Suprapubic skin (tissue), 3 donors: ENCODE results near the gene CPEB4.

Experiments used
- CTCF ChIP-seq, 2 donors: fragments of 200-600 bp in 1 of 2; fragments of 450-650 bp in 1 of 2; sonication (generic) in 1 of 2; IDR thresholded peaks; one replicate each; pipeline ENCODE4 v1.5.1; 2016 to 2019; ENCODE audit warnings: antibody characterized with exemption in 2 of 2, mild to moderate bottlenecking in 1 of 2, moderate library complexity in 1 of 2
- EP300 ChIP-seq: sonication (generic); formaldehyde crosslinking; IDR thresholded peaks from one replicate; pipeline ENCODE4 v1.6.1; 2017; ENCODE audit warnings: antibody characterized with exemption
- POLR2A ChIP-seq, 2 donors: fragments of 450-650 bp; IDR thresholded peaks; one replicate each; pipeline ENCODE4 v1.6.1; 2017; ENCODE audit warnings: antibody characterized with exemption in 2 of 2, mild to moderate bottlenecking in 2 of 2, moderate library complexity in 2 of 2

- TF ChIP-seq EP300, result no peak
- no peak for TF ChIP-seq POLR2A (IDR thresholded peaks at IDR 0.05)
- no peak for TF ChIP-seq CTCF (IDR thresholded peaks at IDR 0.05)
Observed at GRCh38 chr5:173973616-173973969, 85.4 kb downstream of the CPEB4 start.
